HG02973 (cell line): Measurements from ENCODE around the gene NUDT22.
"Not testable (repeated sequence)": the region's sequence is repeated elsewhere in the genome, so short reads cannot be mapped to it uniquely, and the experiment has no call there.

Experiments used
- ATAC-seq: cut with Tn5 transposase; IDR thresholded peaks from one replicate; pipeline ENCODE4 v1.9.1; 2021; ENCODE audit warnings: moderate library complexity; ENCODE audit not compliant: unreplicated experiment

NUDT22 gene

GRCh38 chr11:64241491-64242374 lies 15.7 kb downstream of the NUDT22 start:
- ATAC-seq, result peak; percentile 9

GRCh38 chr11:64243236-64243854 lies 17.3 kb downstream of the NUDT22 start:
- ATAC-seq, result no peak

DNA sequence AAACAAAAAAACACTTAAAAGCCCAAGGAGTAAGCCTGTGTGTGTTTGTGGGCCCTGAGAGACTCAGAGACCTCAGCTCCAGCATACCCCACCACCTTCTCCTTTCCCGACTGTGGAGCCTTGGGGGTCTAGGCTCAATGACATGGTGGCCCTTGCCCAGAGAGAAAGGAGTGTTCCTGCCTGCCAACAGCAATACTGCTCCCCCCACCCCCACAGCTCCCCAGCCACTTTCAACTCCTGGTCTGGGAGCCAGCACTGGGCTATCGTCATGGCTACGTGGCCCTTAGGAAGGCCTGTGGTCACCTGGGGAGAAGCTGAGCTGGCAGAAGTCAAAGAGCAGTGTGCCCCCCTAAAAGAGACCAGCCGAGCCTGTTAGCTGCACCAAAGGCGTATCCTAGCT lies 18.0 kb downstream of the NUDT22 start:
- ATAC-seq, result no peak

GRCh38 chr11:64244966-64245365 lies 18.9 kb downstream of the NUDT22 start:
- ATAC-seq, result no peak

GRCh38 chr11:64245401-64245796 lies 19.3 kb downstream of the NUDT22 start:
- ATAC-seq, result no peak

DNA sequence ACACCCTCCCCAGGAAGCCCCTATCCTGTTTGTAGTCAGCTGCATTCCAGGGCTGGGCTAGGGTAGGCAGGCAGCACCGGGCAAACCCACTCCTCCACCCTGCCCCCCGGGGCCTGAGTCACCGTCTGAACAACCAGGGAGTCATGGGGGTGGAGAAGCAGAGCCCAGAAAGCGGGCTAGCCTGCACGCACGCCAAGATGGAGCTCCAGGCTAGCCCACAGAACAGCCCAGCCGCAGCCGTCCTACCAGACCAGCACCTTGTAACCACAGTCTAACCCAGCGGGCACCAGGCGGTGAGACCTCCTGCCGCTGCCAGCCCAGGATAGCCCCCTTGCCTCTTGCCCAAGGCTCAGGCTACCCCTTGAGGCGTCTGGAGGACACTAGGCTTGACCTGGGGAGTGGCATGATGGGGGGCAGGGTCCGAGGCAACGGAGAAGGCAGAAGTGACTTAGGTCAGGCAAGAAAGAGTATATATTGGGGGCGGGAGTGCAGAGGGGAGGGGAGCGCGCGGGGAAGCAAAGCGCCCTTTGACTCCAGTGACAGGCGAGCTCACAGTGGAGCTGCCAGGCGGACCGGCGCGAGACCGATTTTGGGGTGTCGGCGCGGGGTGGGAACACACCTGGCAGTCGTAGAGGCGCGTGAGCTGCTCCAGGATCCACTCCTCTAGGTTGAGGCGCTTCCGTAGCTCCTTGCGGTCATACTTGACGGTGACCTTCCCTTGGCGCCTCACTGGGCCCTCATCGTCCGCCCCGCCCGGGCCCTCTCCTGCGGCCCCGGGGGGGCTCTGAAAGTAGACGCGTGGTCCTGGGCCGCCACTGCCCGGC lies 19.9 kb downstream of the NUDT22 start:
- no peak for ATAC-seq

DNA sequence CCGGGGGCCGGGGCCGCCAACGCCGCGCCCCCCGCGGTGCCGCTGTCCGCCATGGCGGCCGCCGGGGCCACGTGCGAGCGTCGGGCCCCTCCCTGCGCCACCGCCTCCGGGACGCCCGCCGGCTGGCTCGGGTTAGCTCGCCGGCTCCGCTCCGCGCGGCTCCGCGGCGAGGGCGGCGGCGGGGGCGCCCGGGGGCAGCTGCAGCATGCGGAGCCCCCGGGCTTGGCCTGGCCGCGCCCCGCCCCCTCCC lies 20.5 kb downstream of the NUDT22 start:
- not testable (repeated sequence) for ATAC-seq

DNA sequence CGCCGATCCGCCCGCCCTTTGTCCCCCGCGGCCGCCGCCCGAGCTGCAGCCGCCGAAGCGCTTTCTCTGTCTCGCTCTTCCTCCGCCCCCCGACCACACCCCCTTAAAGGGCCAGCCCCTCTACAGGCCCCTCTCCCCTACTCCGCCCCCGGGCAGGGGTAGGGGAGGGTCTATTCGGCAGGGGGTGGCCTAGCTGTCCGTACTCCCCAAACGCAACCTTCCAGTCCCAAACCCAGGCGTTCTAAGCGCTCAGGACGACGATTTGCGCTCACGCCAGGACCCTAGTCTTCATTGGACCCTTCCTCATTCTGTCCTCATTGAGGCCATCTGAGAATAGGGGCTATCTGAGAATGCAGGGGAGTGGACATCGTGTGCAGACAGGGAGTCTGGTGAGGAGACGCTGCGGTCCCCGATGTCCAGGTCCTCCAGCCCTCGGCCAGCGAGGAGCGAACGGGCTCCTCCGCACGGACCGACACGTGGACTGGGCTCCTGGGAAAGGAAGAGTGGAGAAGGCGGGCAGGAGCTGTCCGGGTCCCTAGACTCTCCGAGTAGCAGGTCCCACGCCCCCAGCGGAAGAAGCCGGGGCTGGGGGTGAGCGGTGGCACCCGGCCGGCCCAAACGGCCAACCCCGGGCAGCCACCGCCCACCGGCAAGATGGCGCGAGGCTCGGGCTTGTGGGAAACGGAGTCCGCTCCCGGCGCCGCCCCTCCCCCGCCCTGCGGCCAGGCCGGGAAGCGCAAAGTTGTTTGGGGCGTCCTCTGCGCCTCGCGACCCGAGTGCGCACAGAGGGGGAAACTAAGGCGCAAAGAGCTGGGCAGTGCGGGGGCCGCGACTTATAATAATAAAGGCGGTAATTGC lies 21.0 kb downstream of the NUDT22 start, which contains the start of gene PPP1R14B:
Gene PPP1R14B, minus strand, starts transcription at position 73 of the 858 bp plus-strand sequence. CDS start 270 bp downstream, outside the sequence.
- ATAC-seq, result no peak

DNA sequence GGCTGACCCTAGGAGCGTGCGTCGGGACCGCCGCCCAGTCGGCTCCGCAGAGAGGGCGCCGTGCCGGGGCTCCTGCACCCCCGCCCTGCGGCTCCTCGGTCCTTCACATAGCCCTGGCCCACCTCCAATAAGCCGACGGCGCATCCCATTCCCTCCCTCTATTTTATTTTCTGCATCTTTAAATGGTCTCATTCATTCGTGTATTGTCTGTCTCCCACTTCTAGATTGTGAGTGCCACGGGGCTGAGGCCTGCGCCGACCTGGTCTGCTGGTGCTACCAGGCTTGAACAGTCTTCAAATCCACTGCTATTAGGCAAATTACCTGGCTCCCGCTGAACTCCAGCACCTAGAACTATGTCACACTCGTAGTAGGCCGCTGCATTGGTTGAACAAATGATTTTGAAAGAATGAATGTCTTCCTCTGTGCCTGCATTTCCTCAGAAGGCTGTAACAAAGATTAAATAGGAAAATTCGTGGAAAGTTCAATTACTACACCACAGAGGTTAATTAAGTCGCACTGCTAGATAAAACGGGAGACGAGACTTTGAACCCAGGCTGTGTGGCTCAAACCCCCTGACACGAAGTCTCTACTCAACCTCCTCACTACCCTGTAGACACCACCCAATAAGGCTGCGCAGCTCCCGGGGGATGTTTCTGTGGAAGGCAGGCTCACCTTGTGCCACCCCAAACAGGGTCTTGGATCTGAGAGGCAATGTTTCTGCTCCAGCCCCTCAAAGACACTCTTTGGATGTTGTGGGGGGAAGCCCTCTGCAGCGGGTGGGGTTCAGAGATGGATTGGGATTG lies 21.9 kb downstream of the NUDT22 start:
- no peak for ATAC-seq

GRCh38 chr11:64248578-64248977 lies 22.5 kb downstream of the NUDT22 start:
- ATAC-seq, result no peak

- no peak for ATAC-seq
Measured at GRCh38 chr11:64249038-64249437, 23.0 kb downstream of the NUDT22 start.

GRCh38 chr11:64249563-64250414 lies 23.7 kb downstream of the NUDT22 start:
- ATAC-seq, result no peak

DNA sequence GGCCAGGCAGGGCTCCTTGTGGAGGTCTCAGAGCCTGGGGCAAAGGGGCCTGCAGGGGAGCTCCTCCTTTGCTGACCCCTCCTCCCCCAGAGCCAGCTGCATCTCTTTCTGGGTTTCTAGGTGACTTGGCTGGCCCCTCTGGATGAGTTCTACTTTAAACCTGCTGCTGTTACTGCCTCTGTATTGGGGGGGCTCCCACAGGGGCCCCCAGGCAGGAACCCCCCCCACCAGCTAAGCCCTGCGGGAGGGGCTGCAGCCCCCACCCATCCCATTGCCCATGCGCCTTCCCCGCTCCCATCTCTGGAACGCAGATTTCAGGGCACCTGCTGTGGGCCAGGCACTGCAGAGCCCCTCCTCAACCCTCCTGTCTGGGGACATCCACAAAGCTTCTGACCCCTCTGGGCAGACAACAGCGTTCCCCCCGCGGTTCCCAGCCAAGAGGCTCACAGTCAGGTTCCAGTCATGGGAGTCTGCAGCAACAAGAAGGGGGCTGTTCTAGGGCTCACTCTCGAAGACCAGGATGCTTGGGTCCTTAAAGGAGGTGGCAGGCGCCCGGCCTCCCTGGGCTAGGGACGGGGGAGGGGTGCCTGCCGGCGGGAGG lies 24.4 kb downstream of the NUDT22 start:
- no peak for ATAC-seq

DNA sequence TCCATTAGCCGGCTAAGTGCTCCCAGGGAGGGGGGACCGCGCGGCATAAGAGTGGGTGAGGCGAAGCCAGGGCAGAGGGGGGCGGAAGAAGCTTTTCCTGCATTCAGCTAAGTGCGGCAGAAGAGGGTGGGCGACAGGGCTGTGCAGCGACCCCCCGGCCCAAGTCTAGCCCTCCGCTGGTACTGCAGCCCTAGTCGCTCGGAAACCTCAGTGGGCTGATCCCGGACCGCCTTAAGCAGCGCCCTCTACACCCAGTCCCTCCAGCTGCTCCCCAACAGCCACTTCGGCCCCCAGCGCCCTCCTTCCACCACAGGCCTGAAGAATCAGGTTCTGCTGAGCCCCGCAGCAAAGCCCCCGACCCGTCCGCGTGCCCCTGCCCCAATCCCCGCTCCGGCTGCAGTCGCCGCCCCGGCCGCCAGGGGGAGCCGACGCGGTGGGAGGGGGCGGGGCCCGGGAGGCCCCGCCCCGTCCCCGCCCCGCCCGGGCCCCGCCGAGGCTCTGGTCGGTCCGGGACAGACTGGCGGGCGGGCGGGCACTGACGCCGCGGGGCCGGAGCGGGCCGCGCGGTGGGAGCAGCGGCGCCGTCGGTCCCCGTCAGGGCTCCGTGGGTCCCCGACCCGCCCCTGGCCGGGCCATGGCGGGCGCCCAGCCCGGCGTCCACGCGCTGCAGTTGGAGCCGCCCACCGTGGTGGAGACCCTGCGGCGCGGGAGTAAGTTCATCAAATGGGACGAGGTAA lies 25.1 kb downstream of the NUDT22 start, which contains the start of gene PLCB3:
Gene PLCB3, plus strand, starts transcription at position 515 of the 737 bp plus-strand sequence. Its CDS starts 120 bp downstream, at position 635.
- no peak for ATAC-seq

DNA sequence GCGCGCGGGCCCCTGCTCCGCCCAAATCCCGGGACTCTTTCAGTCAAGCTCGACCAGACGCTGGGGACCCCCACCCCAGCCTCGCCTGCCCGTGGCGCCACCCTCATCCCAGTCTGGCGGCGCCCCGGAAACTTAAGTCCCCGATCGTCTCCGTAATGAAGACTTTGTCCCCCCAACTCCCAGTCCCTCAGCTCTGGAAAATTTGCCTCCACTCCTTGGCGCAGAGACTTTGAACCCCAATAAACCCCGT lies 25.6 kb downstream of the NUDT22 start:
- ATAC-seq, result no peak

GRCh38 chr11:64252003-64252872 lies 26.2 kb downstream of the NUDT22 start:
- ATAC-seq, result no peak

GRCh38 chr11:64253043-64253442 lies 27.0 kb downstream of the NUDT22 start:
- ATAC-seq, result no peak
